Activated T-helper 1 cell treated with anti-CD3 and anti-CD28 coated beads, Interleukin-12 subunit alpha, Interleukin-12 subunit beta, Interleukin-2, Interleukin-4 antibody, amounts not matched to agents 30 ng/mL and 10 ng/mL and 1 ng/mL, durations not matched to agents 14 hours and 24 hours and 36 hours (primary cell): Measurements from ENCODE around the gene AIFM2. TPM values are rescaled to one million over a fixed set of nuclear protein-coding genes. Genes with fewer than 3 reads are reported as not detected.
A peak's percentile ranks its signal among the peaks of the same experiment; 100 is the strongest.
"Not testable (repeated sequence)": the region's sequence is repeated elsewhere in the genome, so short reads cannot be mapped to it uniquely, and the experiment has no call there.

Experiments
- DNase-seq: peaks from one replicate; pipeline ENCODE4 v3.0.0; 2021; ENCODE audit warnings: low spot score
- H3K27ac Mint-ChIP-seq: one replicate; pipeline ENCODE4 v1.8.0; 2021; ENCODE audit warnings: mild to moderate bottlenecking, mixed read lengths
- H3K27me3 Mint-ChIP-seq: one replicate; pipeline ENCODE4 v1.8.0; 2022; ENCODE audit warnings: mild to moderate bottlenecking, moderate library complexity, mixed read lengths; ENCODE audit not compliant: insufficient read depth
- H3K36me3 Mint-ChIP-seq: one replicate; pipeline ENCODE4 v1.8.0; 2021; ENCODE audit warnings: low read depth, mixed read lengths
- H3K4me1 Mint-ChIP-seq: one replicate; pipeline ENCODE4 v1.8.0; 2021; ENCODE audit warnings: low read depth, mixed read lengths
- H3K4me3 Mint-ChIP-seq: one replicate; pipeline ENCODE4 v1.8.0; 2021; ENCODE audit warnings: mild to moderate bottlenecking, moderate library complexity, mixed read lengths
- H3K9me3 Mint-ChIP-seq: one replicate; pipeline ENCODE4 v1.8.0; 2021; ENCODE audit warnings: mixed read lengths
- intact Hi-C: fragments of 100-400 bp; cut with micrococcal nuclease; formaldehyde crosslinking; loops from one replicate; pipeline ENCODE4 v1.15.1; 2024
- total RNA-seq: library from RNA; stranded (reverse); gene quantifications from 2 replicates; pipeline ENCODE4 v1.2.3, GENCODE V29; 2022

The AIFM2 gene
- total RNA-seq, 1 donor from 2014 or later, result 7.3 TPM

GRCh38 chr10:70162892-70163201, 30.2 kb upstream of the AIFM2 start:
- no peaks in the 10 kb centered on the region for H3K27me3 Mint-ChIP-seq
- peak overlapping the region; percentile 82 for H3K27ac Mint-ChIP-seq
- peak overlapping the region; percentile 32 for H3K4me3 Mint-ChIP-seq
- H3K36me3 Mint-ChIP-seq, result peaks cover 52% of the 10 kb centered on the region
- intact Hi-C loops, result loop anchor here (1.0 to 5.0 kb wide), 6 partner anchors 7 to 1076 kb away; partner anchors contain the start of genes PPA1, SAR1A, SRGN and TYSND1
- H3K9me3 Mint-ChIP-seq, result no peaks in the 10 kb centered on the region
- peaks cover 68% of the 10 kb centered on the region for H3K4me1 Mint-ChIP-seq
- DNase-seq, result peak; percentile 58

DNA sequence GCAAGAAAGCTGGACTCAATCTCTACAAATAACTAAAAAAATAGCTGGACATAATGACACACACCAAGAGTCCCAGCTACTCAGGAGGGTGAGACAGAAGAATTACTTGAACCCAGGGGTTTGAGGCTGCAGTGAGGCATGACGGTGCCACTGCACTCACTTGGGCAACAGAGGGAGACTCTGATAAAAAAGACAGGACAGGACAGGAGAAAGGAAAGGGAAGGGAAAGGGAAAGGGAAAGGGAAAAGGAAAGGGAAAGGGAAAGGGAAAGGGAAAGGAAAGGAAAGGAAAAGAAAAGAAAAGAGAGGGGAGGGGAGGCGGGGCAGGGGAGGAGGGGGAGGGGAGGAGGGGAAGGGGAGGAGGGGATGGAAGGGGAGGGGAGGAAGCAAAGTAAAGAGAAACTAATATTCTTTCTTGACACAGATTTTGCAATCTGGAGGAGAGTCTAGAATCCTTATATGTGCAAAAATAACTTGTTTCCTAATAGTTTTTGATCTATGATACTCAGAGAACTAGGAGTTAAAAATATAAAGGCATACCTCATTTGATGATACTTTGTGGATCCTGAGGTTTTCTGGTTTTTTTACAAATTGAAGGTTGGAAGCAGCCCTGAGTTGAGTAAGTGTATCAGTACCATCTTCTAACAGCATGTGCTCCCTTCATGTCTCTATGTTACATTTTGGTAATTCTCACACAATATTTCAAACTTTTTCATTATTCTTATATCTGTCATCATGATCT, 29.7 kb upstream of the AIFM2 start:
- no peak for DNase-seq
- intact Hi-C loops, result loop anchor here (1.0 to 5.0 kb wide), 5 partner anchors 8 to 1075 kb away; partner anchors contain the start of genes PPA1, SAR1A and SRGN
- Mint-ChIP-seq H3K36me3 (peaks cover 56% of the 10 kb centered on the region), H3K4me3 (peak overlapping the region; percentile 68), H3K27ac (peak overlapping the region; percentile 82), H3K27me3 (no peaks in the 10 kb centered on the region), H3K4me1 (peaks cover 64% of the 10 kb centered on the region), H3K9me3 (no peaks in the 10 kb centered on the region)

DNA sequence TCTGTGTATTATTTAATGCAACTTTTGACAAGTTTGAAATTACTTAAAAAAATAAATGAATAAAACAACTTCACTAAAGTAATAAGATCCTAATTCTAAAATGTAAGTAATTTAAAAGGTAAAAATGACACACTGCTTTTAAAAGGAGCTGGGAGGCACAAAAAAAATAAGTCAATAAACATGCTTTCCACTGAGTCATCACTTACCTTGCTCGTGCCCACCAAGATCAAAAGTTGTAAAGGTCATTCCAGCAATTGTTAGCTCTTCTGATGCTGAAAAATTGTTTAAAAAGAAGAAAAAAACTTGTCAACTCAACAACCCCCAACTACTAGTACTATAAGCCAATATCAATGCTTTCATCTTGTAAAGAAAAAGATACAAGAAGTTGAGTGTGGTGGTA, 28.2 kb upstream of the AIFM2 start:
- intact Hi-C loops, result loop anchor here (5.0 kb wide), 3 partner anchors 37 to 1073 kb away; partner anchors contain the start of gene SRGN
- H3K27ac Mint-ChIP-seq, result no peak overlapping the region

DNA sequence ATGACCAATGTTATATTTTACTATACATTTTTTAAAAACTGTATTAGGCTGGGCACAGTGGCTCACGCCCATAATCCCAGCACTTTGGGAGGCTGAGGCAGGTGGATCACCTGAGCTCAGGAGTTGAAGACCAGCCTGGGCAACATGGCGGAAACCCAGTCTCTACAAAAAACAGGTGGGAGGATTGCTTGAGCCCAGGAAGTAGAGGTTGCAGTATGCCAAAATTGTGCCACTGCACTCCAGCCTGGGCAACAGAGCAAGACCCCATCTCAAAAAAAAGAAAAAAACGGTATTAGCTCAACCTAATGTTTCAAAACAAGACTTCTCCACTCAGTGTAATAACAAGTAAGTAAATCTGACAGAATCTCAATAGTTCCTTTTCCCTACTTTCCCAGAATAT, 26.7 kb upstream of the AIFM2 start:
- DNase-seq, intact Hi-C loops, H3K9me3 Mint-ChIP-seq, H3K27me3 Mint-ChIP-seq, H3K4me3 Mint-ChIP-seq, H3K27ac Mint-ChIP-seq: not testable (repeated sequence)
- Mint-ChIP-seq H3K4me1 (peaks cover 54% of the 10 kb centered on the region), H3K36me3 (peaks cover 65% of the 10 kb centered on the region)

More for the DNA sequence above, 28.2 kb upstream of the AIFM2 start:
- H3K27me3 Mint-ChIP-seq, result no peaks in the 10 kb centered on the region
- no peak overlapping the region for H3K4me3 Mint-ChIP-seq
- DNase-seq, result no peak
- peaks cover 56% of the 10 kb centered on the region for H3K4me1 Mint-ChIP-seq
- no peaks in the 10 kb centered on the region for H3K9me3 Mint-ChIP-seq
- H3K36me3 Mint-ChIP-seq, result peaks cover 57% of the 10 kb centered on the region

GRCh38 chr10:70158113-70158512, 25.5 kb upstream of the AIFM2 start:
- peaks cover 65% of the 10 kb centered on the region for H3K36me3 Mint-ChIP-seq
- H3K4me3 Mint-ChIP-seq, result no peak overlapping the region
- no peaks in the 10 kb centered on the region for H3K27me3 Mint-ChIP-seq
- intact Hi-C loops, result no loop called here
- no peaks in the 10 kb centered on the region for H3K9me3 Mint-ChIP-seq
- peaks cover 42% of the 10 kb centered on the region for H3K4me1 Mint-ChIP-seq
- DNase-seq, result no peak
- H3K27ac Mint-ChIP-seq, result no peak overlapping the region

GRCh38 chr10:70155255-70155838, 22.7 kb upstream of the AIFM2 start:
- no peak overlapping the region for H3K27ac Mint-ChIP-seq
- peaks cover 14% of the 10 kb centered on the region for H3K4me1 Mint-ChIP-seq
- H3K27me3 Mint-ChIP-seq, result no peaks in the 10 kb centered on the region
- DNase-seq, result no peak
- H3K36me3 Mint-ChIP-seq, result peaks cover 62% of the 10 kb centered on the region
- intact Hi-C loops, result no loop called here
- H3K4me3 Mint-ChIP-seq, result no peak overlapping the region
- no peaks in the 10 kb centered on the region for H3K9me3 Mint-ChIP-seq

GRCh38 chr10:70148516-70148915, 15.9 kb upstream of the AIFM2 start:
- no peaks in the 10 kb centered on the region for H3K27me3 Mint-ChIP-seq
- peaks cover 27% of the 10 kb centered on the region for H3K36me3 Mint-ChIP-seq
- intact Hi-C loops, result loop anchor here (5.0 kb wide), 1 partner anchor 429 kb away; no protein-coding TSS in a partner anchor
- no peaks in the 10 kb centered on the region for H3K9me3 Mint-ChIP-seq
- no peak overlapping the region for H3K4me3 Mint-ChIP-seq
- peaks cover 8% of the 10 kb centered on the region for H3K4me1 Mint-ChIP-seq
- H3K27ac Mint-ChIP-seq, result no peak overlapping the region
- no peak for DNase-seq

DNA sequence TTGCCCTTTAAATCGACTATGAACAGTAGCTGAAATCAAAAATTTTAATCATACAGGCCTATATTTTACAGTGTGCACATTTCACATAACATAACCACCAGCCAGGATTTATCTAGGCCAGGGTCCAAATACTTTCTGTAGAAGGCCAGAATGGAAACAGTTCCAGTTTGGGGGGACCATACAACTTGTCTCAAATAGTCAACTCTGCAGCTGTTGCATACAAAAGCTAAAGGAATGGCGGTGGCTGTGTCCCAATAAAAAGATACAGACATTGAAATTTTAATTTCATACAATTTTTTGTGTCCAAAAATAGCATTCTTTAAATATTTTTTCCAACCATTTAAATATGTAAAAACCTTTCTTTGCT, 14.6 kb upstream of the AIFM2 start:
- peak overlapping the region; percentile 76 for H3K27ac Mint-ChIP-seq
- peak overlapping the region; percentile 80 for H3K4me3 Mint-ChIP-seq
- peaks cover 19% of the 10 kb centered on the region for H3K36me3 Mint-ChIP-seq
- intact Hi-C loops, result loop anchor here (2.0 to 5.0 kb wide), 3 partner anchors 54 to 430 kb away; no protein-coding TSS in a partner anchor
- H3K4me1 Mint-ChIP-seq, result peaks cover 8% of the 10 kb centered on the region
- H3K27me3 Mint-ChIP-seq, result no peaks in the 10 kb centered on the region
- H3K9me3 Mint-ChIP-seq, result no peaks in the 10 kb centered on the region
- no peak for DNase-seq

GRCh38 chr10:70146489-70147258, 14.0 kb upstream of the AIFM2 start, which contains the start of gene TYSND1:
Gene TYSND1 (minus strand): TSS chr10:70146700. CDS start chr10:70146586, 114 bp downstream.
- peak within 1 kb of the TSS; percentile 96 for H3K27ac Mint-ChIP-seq

GRCh38 chr10:70145666-70146488, 13.3 kb upstream of the AIFM2 start:
- peak overlapping the region; percentile 96 for H3K27ac Mint-ChIP-seq
- H3K4me1 Mint-ChIP-seq, result peaks cover 8% of the 10 kb centered on the region
- no peaks in the 10 kb centered on the region for H3K9me3 Mint-ChIP-seq
- peak overlapping the region; percentile 92 for H3K4me3 Mint-ChIP-seq
- intact Hi-C loops, result loop anchor here (1.0 to 5.0 kb wide), 11 partner anchors 14 to 431 kb away; partner anchors contain the start of genes AIFM2, EIF4EBP2, LRRC20 and PPA1
- H3K27me3 Mint-ChIP-seq, result no peaks in the 10 kb centered on the region
- peaks cover 9% of the 10 kb centered on the region for H3K36me3 Mint-ChIP-seq
- peak; percentile 68 for DNase-seq

More at GRCh38 chr10:70146489-70147258, 14.0 kb upstream of the AIFM2 start, which contains the start of gene TYSND1:
- DNase-seq, result peak; percentile 90
- peaks cover 8% of the 10 kb centered on the region for H3K4me1 Mint-ChIP-seq
- intact Hi-C loops, result loop anchor here (1.0 to 5.0 kb wide), 11 partner anchors 14 to 431 kb away; partner anchors contain the start of genes AIFM2, EIF4EBP2, LRRC20 and PPA1
- H3K27me3 Mint-ChIP-seq, result no peaks in the 10 kb centered on the region
- H3K9me3 Mint-ChIP-seq, result no peaks in the 10 kb centered on the region
- peaks cover 13% of the 10 kb centered on the region for H3K36me3 Mint-ChIP-seq
- peak within 1 kb of the TSS; percentile 92 for H3K4me3 Mint-ChIP-seq

DNA sequence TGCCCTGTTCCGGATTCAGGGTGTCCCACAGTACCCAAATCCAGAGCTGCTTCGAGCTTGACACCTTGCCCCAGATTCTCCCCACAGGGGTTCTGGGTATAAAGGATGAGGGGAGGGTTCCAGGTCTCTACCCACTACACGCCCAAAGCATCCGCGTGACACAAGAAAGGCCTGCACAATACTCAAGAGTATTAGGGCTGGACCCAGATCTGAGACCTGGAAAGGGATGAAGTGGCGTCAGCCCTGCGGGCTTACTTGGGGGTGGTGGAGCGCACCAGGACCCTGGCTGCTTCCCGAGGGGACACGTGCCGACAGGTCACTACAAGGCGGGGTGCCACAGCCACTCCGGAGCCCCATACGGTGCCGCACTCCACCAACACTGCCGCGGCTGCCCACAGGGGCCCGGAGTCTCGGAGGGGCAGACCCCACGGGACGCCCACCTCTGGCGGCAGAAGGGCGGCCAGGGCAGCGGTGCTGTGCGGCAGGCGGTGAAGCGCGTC, 12.6 kb upstream of the AIFM2 start:
- H3K27me3 Mint-ChIP-seq, result no peaks in the 10 kb centered on the region
- intact Hi-C loops, result loop anchor here (5.0 kb wide), 1 partner anchor 432 kb away; no protein-coding TSS in a partner anchor

More for the DNA sequence above, 12.6 kb upstream of the AIFM2 start:
- Mint-ChIP-seq H3K27ac (peak overlapping the region; percentile 80), H3K4me1 (peaks cover 8% of the 10 kb centered on the region), H3K9me3 (no peaks in the 10 kb centered on the region), H3K36me3 (peaks cover 12% of the 10 kb centered on the region), H3K4me3 (peak overlapping the region; percentile 92)
- no peak for DNase-seq
